Osteoblast (primary cell): ENCODE data around the gene P3H2. TPM values are rescaled to one million over a fixed set of nuclear protein-coding genes. Genes with fewer than 3 reads are reported as not detected.
A peak's percentile ranks its signal among the peaks of the same experiment; 100 is the strongest.

Experiments
- DNase-seq: peaks from one replicate; pipeline ENCODE4 v3.0.0; 2011; ENCODE audit warnings: low spot score, mixed read lengths; ENCODE audit not compliant: insufficient read length; ENCODE audit errors: missing footprints
- H2AFZ ChIP-seq: 2 replicates; pipeline ENCODE4 v1.6.0; 2011; ENCODE audit warnings: mild to moderate bottlenecking, low read length
- H3K27ac ChIP-seq: 2 replicates; pipeline ENCODE4 v1.5.1; 2011; ENCODE audit warnings: mild to moderate bottlenecking, low read depth, low read length, moderate library complexity
- H3K27me3 ChIP-seq: 2 replicates; pipeline ENCODE4 v1.6.0; 2012; ENCODE audit warnings: mild to moderate bottlenecking, control low read depth, inconsistent platforms, low read length, moderate library complexity; ENCODE audit not compliant: insufficient read depth
- H3K36me3 ChIP-seq: 2 replicates; pipeline ENCODE4 v1.5.1; 2011; ENCODE audit warnings: mild to moderate bottlenecking, low read length, control low read depth, moderate library complexity; ENCODE audit not compliant: insufficient read depth
- H3K4me1 ChIP-seq: 2 replicates; pipeline ENCODE4 v1.5.1; 2011; ENCODE audit warnings: mild to moderate bottlenecking, low read length, control low read depth, moderate library complexity; ENCODE audit not compliant: insufficient read depth
- H3K4me2 ChIP-seq: 2 replicates; pipeline ENCODE4 v1.6.0; 2011; ENCODE audit warnings: mild to moderate bottlenecking, low read length; ENCODE audit not compliant: insufficient read depth
- H3K4me3 ChIP-seq: fragments of 200-600 bp; sonication (generic); 3 replicates; pipeline ENCODE4 v1.5.1; 2012; ENCODE audit warnings: mild to moderate bottlenecking, low read length, inconsistent platforms; ENCODE audit not compliant: insufficient read depth
- H3K79me2 ChIP-seq: 2 replicates; pipeline ENCODE4 v1.6.0; 2012; ENCODE audit warnings: mild to moderate bottlenecking, low read length, control low read depth, inconsistent platforms; ENCODE audit not compliant: insufficient read depth
- H3K9me3 ChIP-seq: 2 replicates; pipeline ENCODE4 v1.5.1; 2011; ENCODE audit warnings: low read depth, low read length, control low read depth
- H4K20me1 ChIP-seq: 2 replicates; pipeline ENCODE4 v1.6.0; 2012; ENCODE audit warnings: mild to moderate bottlenecking, low read length, control low read depth; ENCODE audit not compliant: insufficient read depth
- CTCF ChIP-seq: IDR thresholded peaks from 2 replicates; pipeline ENCODE4 v1.5.1; 2011; ENCODE audit warnings: mild to moderate bottlenecking, low read depth, low read length, moderate library complexity; ENCODE audit errors: extremely low read depth
- total RNA-seq: library from RNA; depleted of rRNA; stranded (reverse); fragments of >200 nt; gene quantifications from 2 replicates; pipeline ENCODE4 v1.2.3, GENCODE V29; 2012

P3H2 gene
- total RNA-seq, 1 donor: 13.4 TPM

GRCh38 chr3:190142041-190142440, 21.3 kb upstream of the P3H2 start:
- Histone ChIP-seq H2AFZ (no peak overlapping the region), H3K9me3 (no peaks in the 10 kb centered on the region), H3K4me1 (no peaks in the 10 kb centered on the region), H3K27ac (no peak overlapping the region), H3K79me2 (no peaks in the 10 kb centered on the region), H3K4me3 (no peak overlapping the region), H3K4me2 (no peak overlapping the region), H3K36me3 (no peaks in the 10 kb centered on the region), H3K27me3 (no peaks in the 10 kb centered on the region), H4K20me1 (no peaks in the 10 kb centered on the region)
- TF ChIP-seq CTCF: no peak
- no peak for DNase-seq

- Histone ChIP-seq H3K4me3 (no peak overlapping the region), H2AFZ (no peak overlapping the region), H4K20me1 (no peaks in the 10 kb centered on the region), H3K79me2 (no peaks in the 10 kb centered on the region), H3K27ac (no peak overlapping the region), H3K9me3 (no peaks in the 10 kb centered on the region), H3K36me3 (no peaks in the 10 kb centered on the region), H3K4me2 (no peak overlapping the region), H3K27me3 (no peaks in the 10 kb centered on the region), H3K4me1 (no peaks in the 10 kb centered on the region)
- no peak for TF ChIP-seq CTCF
- no peak for DNase-seq
Measured at GRCh38 chr3:190139365-190139764, 18.7 kb upstream of the P3H2 start.

GRCh38 chr3:190132371-190132770, 11.7 kb upstream of the P3H2 start:
- H3K79me2 ChIP-seq: no peaks in the 10 kb centered on the region
- H3K27ac ChIP-seq: no peak overlapping the region
- H2AFZ ChIP-seq: no peak overlapping the region
- H4K20me1 ChIP-seq: no peaks in the 10 kb centered on the region
- H3K27me3 ChIP-seq: no peaks in the 10 kb centered on the region
- H3K4me3 ChIP-seq: no peak overlapping the region
- DNase-seq: peak; percentile 36
- no peak overlapping the region for H3K4me2 ChIP-seq
- H3K36me3 ChIP-seq: no peaks in the 10 kb centered on the region
- TF ChIP-seq CTCF: no peak
- peaks cover 21% of the 10 kb centered on the region for H3K4me1 ChIP-seq
- H3K9me3 ChIP-seq: no peaks in the 10 kb centered on the region

- Histone ChIP-seq H3K27me3 (no peaks in the 10 kb centered on the region), H3K27ac (peak overlapping the region; percentile 30), H4K20me1 (no peaks in the 10 kb centered on the region), H3K9me3 (no peaks in the 10 kb centered on the region), H3K4me3 (no peak overlapping the region), H3K36me3 (no peaks in the 10 kb centered on the region), H3K79me2 (no peaks in the 10 kb centered on the region), H3K4me2 (no peak overlapping the region), H3K4me1 (peaks cover 21% of the 10 kb centered on the region), H2AFZ (no peak overlapping the region)
- no peak for TF ChIP-seq CTCF
- DNase-seq: no peak
Measured at GRCh38 chr3:190131329-190131728, 10.6 kb upstream of the P3H2 start.
